Liver (tissue), 9 donors: ENCODE results near the gene MKI67. TPM values are rescaled to one million over a fixed set of nuclear protein-coding genes. Genes with fewer than 3 reads are reported as not detected.

Experiments
- DNase-seq: peaks from one replicate; pipeline ENCODE4 v3.0.0-alpha.2; 2017; ENCODE audit warnings: low spot score
- H3K27ac ChIP-seq, 2 donors: one replicate each; pipeline ENCODE4 v1.7.0; 2013; ENCODE audit warnings: inconsistent platforms in 2 of 2, low read length in 2 of 2, control low read depth in 1 of 2, low read depth in 1 of 2, mild to moderate bottlenecking in 1 of 2
- H3K27me3 ChIP-seq, 4 donors: one replicate each; pipeline versions ENCODE4 v1.6.1 to v1.7.0; 2013; ENCODE audit warnings: low read length in 3 of 4, inconsistent platforms in 1 of 4, mild to moderate bottlenecking in 1 of 4, moderate library complexity in 1 of 4; ENCODE audit not compliant: control insufficient read depth in 4 of 4, insufficient read depth in 4 of 4
- H3K36me3 ChIP-seq, 4 donors: one replicate each; pipeline versions ENCODE4 v1.6.1 to v1.7.0; 2013; ENCODE audit warnings: low read length in 3 of 4, mild to moderate bottlenecking in 3 of 4, low read depth in 1 of 4, moderate library complexity in 1 of 4; ENCODE audit not compliant: control insufficient read depth in 4 of 4, insufficient read depth in 3 of 4
- H3K4me1 ChIP-seq, 4 donors: one replicate each; pipeline versions ENCODE4 v1.6.1 to v1.7.0; 2013; ENCODE audit warnings: low read length in 3 of 4, mild to moderate bottlenecking in 3 of 4, moderate library complexity in 1 of 4; ENCODE audit not compliant: control insufficient read depth in 4 of 4, insufficient read depth in 4 of 4
- H3K4me3 ChIP-seq, 3 donors: one replicate each; pipeline versions ENCODE4 v1.6.1 to v1.7.0; 2013; ENCODE audit warnings: low read length in 3 of 3, control low read depth in 1 of 3, low read depth in 1 of 3, mild to moderate bottlenecking in 1 of 3
- H3K9ac ChIP-seq, 2 donors: one replicate each; pipeline ENCODE4 v1.7.0; 2013; ENCODE audit warnings: low read length in 2 of 2, mild to moderate bottlenecking in 2 of 2, moderate library complexity in 2 of 2, control low read depth in 1 of 2, low read depth in 1 of 2
- H3K9me3 ChIP-seq, 4 donors: one replicate each; pipeline versions ENCODE4 v1.6.1 to v1.7.0; 2013; ENCODE audit warnings: low read length in 3 of 4; ENCODE audit not compliant: control insufficient read depth in 4 of 4
- ATF3 ChIP-seq: IDR thresholded peaks from 2 replicates; pipeline ENCODE4 v1.6.1; 2016; ENCODE audit warnings: antibody characterized with exemption
- EGR1 ChIP-seq, 2 donors: IDR thresholded peaks; 2 replicates each; pipeline ENCODE4 v1.6.1; 2016 to 2018; ENCODE audit warnings: antibody characterized with exemption in 2 of 2, low read depth in 2 of 2
- FOXA2 ChIP-seq: IDR thresholded peaks from 2 replicates; pipeline ENCODE4 v1.6.1; 2016; ENCODE audit warnings: antibody characterized with exemption
- GABPA ChIP-seq, 2 donors: IDR thresholded peaks in 1 of 2; conservative IDR thresholded peaks in 1 of 2; 2 replicates each; pipeline ENCODE4 v1.6.1; 2016; ENCODE audit warnings: antibody characterized with exemption in 2 of 2, mild to moderate bottlenecking in 1 of 2, moderate library complexity in 1 of 2
- HNF4A ChIP-seq, 2 donors: conservative IDR thresholded peaks; 2 replicates each; pipeline ENCODE4 v1.6.1; 2016; ENCODE audit warnings: antibody characterized with exemption in 2 of 2, mild to moderate bottlenecking in 2 of 2
- HNF4G ChIP-seq: IDR thresholded peaks from 2 replicates; pipeline ENCODE4 v1.6.1; 2016; ENCODE audit warnings: antibody characterized with exemption
- JUND ChIP-seq, 2 donors: IDR thresholded peaks; 2 replicates each; pipeline ENCODE4 v1.6.1; 2016; ENCODE audit warnings: antibody characterized with exemption in 2 of 2
- NR2F2 ChIP-seq: IDR thresholded peaks from 2 replicates; pipeline ENCODE4 v1.6.1; 2016; ENCODE audit warnings: antibody characterized with exemption
- RAD21 ChIP-seq, 2 donors: IDR thresholded peaks; 2 replicates each; pipeline ENCODE4 v1.6.1; 2016; ENCODE audit warnings: antibody characterized with exemption in 2 of 2, mild to moderate bottlenecking in 2 of 2
- REST ChIP-seq: IDR thresholded peaks from 2 replicates; pipeline ENCODE4 v1.6.1; 2016; ENCODE audit warnings: antibody characterized with exemption, mild to moderate bottlenecking
- RXRA ChIP-seq, 2 donors: IDR thresholded peaks; 2 replicates each; pipeline ENCODE4 v1.6.1; 2017 to 2018; ENCODE audit warnings: antibody characterized with exemption in 2 of 2, mild to moderate bottlenecking in 1 of 2
- SP1 ChIP-seq: IDR thresholded peaks from 2 replicates; pipeline ENCODE4 v1.6.1; 2018; ENCODE audit warnings: antibody characterized with exemption, mild to moderate bottlenecking
- TAF1 ChIP-seq: conservative IDR thresholded peaks from 2 replicates; pipeline ENCODE4 v1.6.1; 2016; ENCODE audit warnings: antibody characterized with exemption, mild to moderate bottlenecking
- YY1 ChIP-seq: IDR thresholded peaks from 2 replicates; pipeline ENCODE4 v1.6.1; 2016; ENCODE audit warnings: antibody characterized with exemption, mild to moderate bottlenecking
- WGBS: extraction: QIAGEN DNeasy Blood & Tissue Kit; methylation state at CpG from one replicate; pipeline ENCODE4 v1.1.7; 2013; 5-methylcytosine and 5-hydroxymethylcytosine counted together
- polyA plus RNA-seq, 2 donors: library from polyadenylated mRNA; stranded (reverse) in 1 of 2; unstranded in 1 of 2; fragments of 200-250 nt in 1 of 2; fragments of >200 nt in 1 of 2; fragmentation: Nextera tagmentation in 1 of 2; extraction: Ambion mirVana in 1 of 2; gene quantifications; one replicate each; pipeline versions ENCODE4 v1.2.1 to v1.2.3, GENCODE V29; 2013 to 2015
- total RNA-seq, 2 donors: library from RNA; depleted of rRNA; stranded (reverse); fragments of >200 nt; gene quantifications; one replicate each; pipeline ENCODE4 v1.2.3, GENCODE V29; 2014
- TF ChIP-seq, protein P1 (sequence below): IDR thresholded peaks from 2 replicates; pipeline ENCODE4 v1.6.1; 2016; ENCODE audit warnings: antibody characterized with exemption
- TF ChIP-seq, protein P2 (sequence below): IDR thresholded peaks from 2 replicates; pipeline ENCODE4 v1.6.1; 2016; ENCODE audit warnings: antibody characterized with exemption
- TF ChIP-seq, protein P3 (sequence below): fragments of 150-350 bp; IDR thresholded peaks from 2 replicates; pipeline ENCODE4 v1.5.1; 2017; ENCODE audit warnings: improper control_type of control experiment, low read depth, low read length; ENCODE audit not compliant: missing input control
- donor health status: healthy.
- donor health status: healthy.
- donor health status: healthy.
- donor health status: healthy.
- donor health status: healthy.

MKI67 gene
- total and polyA plus RNA-seq, 4 donors: 0.25 to 54.5 (median 1.1) TPM

- TF ChIP-seq SP1: no peak
These were observed 77.4 kb downstream of the MKI67 start (continued) for GRCh38 chr10:128048819-128049210.

DNA sequence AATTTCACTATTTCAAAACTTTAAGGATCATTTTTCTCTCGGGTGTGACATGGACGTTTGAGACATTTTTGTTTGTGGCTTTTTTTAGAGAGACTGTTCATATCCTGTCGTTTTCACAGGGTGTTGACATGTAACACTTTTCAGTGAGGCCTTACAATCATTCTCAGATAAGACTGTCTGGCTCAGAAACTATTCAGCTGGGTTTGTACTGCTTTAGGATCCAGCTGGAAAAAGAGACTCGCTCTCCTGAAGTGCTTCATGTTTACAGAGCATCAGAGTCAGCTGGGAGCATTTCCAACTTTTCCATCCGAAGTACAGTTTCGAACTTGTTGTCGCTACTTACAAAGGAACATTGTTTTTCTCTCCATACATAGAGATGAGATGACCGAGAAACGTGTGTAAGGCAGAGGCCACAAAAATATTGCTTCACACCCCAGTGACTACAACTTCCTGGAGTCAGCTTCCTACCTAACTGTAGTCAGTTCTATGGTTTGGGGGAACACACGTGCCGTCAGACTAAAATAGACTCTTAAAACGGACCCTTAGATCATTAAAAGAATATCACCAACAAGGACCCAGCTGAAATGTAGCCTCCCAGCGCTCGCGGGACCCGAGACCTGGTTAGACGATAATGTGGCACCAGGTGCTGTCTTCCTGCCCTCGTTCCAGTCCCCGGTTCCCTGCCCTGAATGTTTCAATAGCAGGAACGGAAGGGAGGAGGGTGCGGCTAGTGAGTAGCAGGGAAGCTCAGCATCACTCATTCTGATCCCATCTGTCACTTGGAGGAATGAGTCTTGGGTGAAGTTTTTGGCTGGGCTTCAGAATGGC, 78.0 kb downstream of the MKI67 start:
- H3K9me3 ChIP-seq: no peaks in the 10 kb centered on the region
- H3K36me3 ChIP-seq: peaks cover 0 to 1% (median 0%) of the 10 kb centered on the region in 4 donors
- DNase-seq: no peak
- peak overlapping the region in 2 of 3 donors; percentile 14 to 46 for H3K4me3 ChIP-seq
- no peaks in the 10 kb centered on the region for H3K27me3 ChIP-seq
- peak overlapping the region; percentile 34 to 77 for H3K9ac ChIP-seq
- WGBS: 55% methylated on average over 21 of the region's 21 CpGs
- no peak for TF ChIP-seq TAF1
- peaks cover 0 to 2% (median 0%) of the 10 kb centered on the region in 4 donors for H3K4me1 ChIP-seq
- H3K27ac ChIP-seq: peak overlapping the region; percentile 63 to 79

GRCh38 chr10:128047351-128047750, 78.9 kb downstream of the MKI67 start:
- Histone ChIP-seq H3K9ac (peak overlapping the region; percentile 1 to 77), H3K4me1 (peaks cover 0 to 2% (median 0%) of the 10 kb centered on the region in 4 donors), H3K27ac (peak overlapping the region; percentile 63 to 79), H3K36me3 (peaks cover 0 to 1% (median 0%) of the 10 kb centered on the region in 4 donors), H3K27me3 (no peaks in the 10 kb centered on the region), H3K9me3 (no peaks in the 10 kb centered on the region), H3K4me3 (peak overlapping the region in 2 of 3 donors; percentile 14 to 46)
- no peak for DNase-seq
- TF ChIP-seq NR2F2: no peak
- TF ChIP-seq, protein P1, sequence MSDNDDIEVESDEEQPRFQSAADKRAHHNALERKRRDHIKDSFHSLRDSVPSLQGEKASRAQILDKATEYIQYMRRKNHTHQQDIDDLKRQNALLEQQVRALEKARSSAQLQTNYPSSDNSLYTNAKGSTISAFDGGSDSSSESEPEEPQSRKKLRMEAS: peak; percentile 24
- 54% methylated on average over 17 of the region's 17 CpGs for WGBS

DNA sequence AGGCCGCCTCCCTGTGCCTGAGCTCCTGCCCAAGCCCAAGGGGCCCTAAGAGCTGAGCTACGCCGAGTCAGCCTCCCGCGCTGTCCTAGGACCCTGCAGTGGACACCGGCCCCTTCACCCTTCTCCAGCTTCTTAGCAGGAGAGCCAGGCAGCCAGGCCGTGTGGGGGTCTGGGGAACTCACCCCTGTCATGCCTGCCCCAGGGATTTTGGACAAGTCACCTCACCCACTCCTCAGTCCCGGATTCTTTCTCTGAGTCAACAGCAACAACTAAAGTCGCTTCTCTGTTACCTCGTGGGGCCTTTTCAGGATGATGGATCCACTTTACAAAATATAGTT, 79.3 kb downstream of the MKI67 start:
- peaks cover 0 to 2% (median 0%) of the 10 kb centered on the region in 4 donors for H3K4me1 ChIP-seq
- DNase-seq: no peak
- H3K9me3 ChIP-seq: no peaks in the 10 kb centered on the region
- H3K36me3 ChIP-seq: peaks cover 0 to 1% (median 0%) of the 10 kb centered on the region in 4 donors
- no peaks in the 10 kb centered on the region for H3K27me3 ChIP-seq
- no peak overlapping the region for H3K9ac ChIP-seq
- no peak overlapping the region for H3K27ac ChIP-seq
- H3K4me3 ChIP-seq: no peak overlapping the region
- 86% methylated on average over 10 of the region's 10 CpGs for WGBS
- TF ChIP-seq NR2F2 (no peak), HNF4A (conservative IDR thresholded peaks at IDR 0.05) (no peak), SP1 (no peak), ATF3 (no peak), RAD21 (IDR thresholded peaks at IDR 0.05) (no peak), RXRA (IDR thresholded peaks at IDR 0.05) (no peak), FOXA2 (no peak), JUND (IDR thresholded peaks at IDR 0.05) (no peak), EGR1 (IDR thresholded peaks at IDR 0.05; ENCODE audit: low read depth in 2 of 2) (no peak), YY1 (no peak), HNF4G (no peak), TAF1 (no peak), REST (no peak), GABPA (IDR thresholded peaks at IDR 0.05 in 1 of 2, conservative IDR thresholded peaks at IDR 0.05 in 1 of 2) (no peak)
- TF ChIP-seq, protein P2, sequence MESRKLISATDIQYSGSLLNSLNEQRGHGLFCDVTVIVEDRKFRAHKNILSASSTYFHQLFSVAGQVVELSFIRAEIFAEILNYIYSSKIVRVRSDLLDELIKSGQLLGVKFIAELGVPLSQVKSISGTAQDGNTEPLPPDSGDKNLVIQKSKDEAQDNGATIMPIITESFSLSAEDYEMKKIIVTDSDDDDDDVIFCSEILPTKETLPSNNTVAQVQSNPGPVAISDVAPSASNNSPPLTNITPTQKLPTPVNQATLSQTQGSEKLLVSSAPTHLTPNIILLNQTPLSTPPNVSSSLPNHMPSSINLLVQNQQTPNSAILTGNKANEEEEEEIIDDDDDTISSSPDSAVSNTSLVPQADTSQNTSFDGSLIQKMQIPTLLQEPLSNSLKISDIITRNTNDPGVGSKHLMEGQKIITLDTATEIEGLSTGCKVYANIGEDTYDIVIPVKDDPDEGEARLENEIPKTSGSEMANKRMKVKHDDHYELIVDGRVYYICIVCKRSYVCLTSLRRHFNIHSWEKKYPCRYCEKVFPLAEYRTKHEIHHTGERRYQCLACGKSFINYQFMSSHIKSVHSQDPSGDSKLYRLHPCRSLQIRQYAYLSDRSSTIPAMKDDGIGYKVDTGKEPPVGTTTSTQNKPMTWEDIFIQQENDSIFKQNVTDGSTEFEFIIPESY: no peak
- TF ChIP-seq, protein P3, sequence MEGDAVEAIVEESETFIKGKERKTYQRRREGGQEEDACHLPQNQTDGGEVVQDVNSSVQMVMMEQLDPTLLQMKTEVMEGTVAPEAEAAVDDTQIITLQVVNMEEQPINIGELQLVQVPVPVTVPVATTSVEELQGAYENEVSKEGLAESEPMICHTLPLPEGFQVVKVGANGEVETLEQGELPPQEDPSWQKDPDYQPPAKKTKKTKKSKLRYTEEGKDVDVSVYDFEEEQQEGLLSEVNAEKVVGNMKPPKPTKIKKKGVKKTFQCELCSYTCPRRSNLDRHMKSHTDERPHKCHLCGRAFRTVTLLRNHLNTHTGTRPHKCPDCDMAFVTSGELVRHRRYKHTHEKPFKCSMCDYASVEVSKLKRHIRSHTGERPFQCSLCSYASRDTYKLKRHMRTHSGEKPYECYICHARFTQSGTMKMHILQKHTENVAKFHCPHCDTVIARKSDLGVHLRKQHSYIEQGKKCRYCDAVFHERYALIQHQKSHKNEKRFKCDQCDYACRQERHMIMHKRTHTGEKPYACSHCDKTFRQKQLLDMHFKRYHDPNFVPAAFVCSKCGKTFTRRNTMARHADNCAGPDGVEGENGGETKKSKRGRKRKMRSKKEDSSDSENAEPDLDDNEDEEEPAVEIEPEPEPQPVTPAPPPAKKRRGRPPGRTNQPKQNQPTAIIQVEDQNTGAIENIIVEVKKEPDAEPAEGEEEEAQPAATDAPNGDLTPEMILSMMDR: no peak
- TF ChIP-seq, protein P1: no peak
